Stomach (tissue), 4 donors: ENCODE measurements around the gene SLC6A8.

Experiments used
- POLR2AphosphoS5 ChIP-seq, 3 donors: sonication (generic); formaldehyde crosslinking; IDR thresholded peaks; one replicate each; pipeline ENCODE4 v1.6.1; 2016; ENCODE audit warnings: antibody characterized with exemption in 3 of 3
- TF ChIP-seq, protein P1 (sequence below), 7 experiments: fragments of 450-650 bp in 4 of 7; fragments of 200-600 bp in 3 of 7; sonication (generic) in 3 of 7; IDR thresholded peaks; one replicate each; pipeline ENCODE4 v1.5.1; 2016 to 2019; ENCODE audit warnings: antibody characterized with exemption in 7 of 7, control low read depth in 2 of 7, mild to moderate bottlenecking in 1 of 7

- TF ChIP-seq, protein P1, sequence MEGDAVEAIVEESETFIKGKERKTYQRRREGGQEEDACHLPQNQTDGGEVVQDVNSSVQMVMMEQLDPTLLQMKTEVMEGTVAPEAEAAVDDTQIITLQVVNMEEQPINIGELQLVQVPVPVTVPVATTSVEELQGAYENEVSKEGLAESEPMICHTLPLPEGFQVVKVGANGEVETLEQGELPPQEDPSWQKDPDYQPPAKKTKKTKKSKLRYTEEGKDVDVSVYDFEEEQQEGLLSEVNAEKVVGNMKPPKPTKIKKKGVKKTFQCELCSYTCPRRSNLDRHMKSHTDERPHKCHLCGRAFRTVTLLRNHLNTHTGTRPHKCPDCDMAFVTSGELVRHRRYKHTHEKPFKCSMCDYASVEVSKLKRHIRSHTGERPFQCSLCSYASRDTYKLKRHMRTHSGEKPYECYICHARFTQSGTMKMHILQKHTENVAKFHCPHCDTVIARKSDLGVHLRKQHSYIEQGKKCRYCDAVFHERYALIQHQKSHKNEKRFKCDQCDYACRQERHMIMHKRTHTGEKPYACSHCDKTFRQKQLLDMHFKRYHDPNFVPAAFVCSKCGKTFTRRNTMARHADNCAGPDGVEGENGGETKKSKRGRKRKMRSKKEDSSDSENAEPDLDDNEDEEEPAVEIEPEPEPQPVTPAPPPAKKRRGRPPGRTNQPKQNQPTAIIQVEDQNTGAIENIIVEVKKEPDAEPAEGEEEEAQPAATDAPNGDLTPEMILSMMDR (IDR thresholded peaks at IDR 0.05) = no peak
- no peak for TF ChIP-seq POLR2AphosphoS5 (IDR thresholded peaks at IDR 0.05)
Measured at GRCh38 chrX:153732401-153732800, 44.7 kb downstream of the SLC6A8 start.
